A673 (cell line): ENCODE results near the gene TBRG4. TPM values are rescaled to one million over a fixed set of nuclear protein-coding genes. Genes with fewer than 3 reads are reported as not detected.
A peak's percentile ranks its signal among the peaks of the same experiment; 100 is the strongest.

ENCODE experiments used
- BruUV-seq: library from RNA; stranded (reverse); fragments of 400-500 nt; replicated peaks from 2 replicates; lab custom pipeline; 2021; lab: Mats Ljungman, UMichigan
- CTCF ChIA-PET: fragments of 300-600 bp; sonication (Branson Sonifier 250); formaldehyde crosslinking; loops from one replicate; lab custom pipeline; 2022; ENCODE audit warnings: antibody characterized with exemption; lab: Charles Lee
- POLR2A ChIA-PET: fragments of 300-600 bp; sonication (Branson Sonifier 250); formaldehyde crosslinking; loops from one replicate; lab custom pipeline; 2022; ENCODE audit warnings: antibody characterized with exemption; ENCODE audit not compliant: low non-redundant PET; lab: Charles Lee
- DNase-seq: peaks from one replicate; pipeline ENCODE4 v3.0.0-alpha.2; 2015; ENCODE audit warnings: low spot score
- H3K27ac ChIP-seq: fragments of 200-600 bp; sonication (generic); 2 replicates; pipeline ENCODE4 v1.5.1; 2016; ENCODE audit warnings: mixed run types, low read depth, mild to moderate bottlenecking, mixed read lengths, antibody characterized with exemption, low read length; ENCODE audit not compliant: poor library complexity, severe bottlenecking
- H3K27me3 ChIP-seq: fragments of 200-600 bp; sonication (generic); replicated peaks from 2 replicates; pipeline ENCODE4 v1.6.1; 2017; ENCODE audit warnings: mixed run types, low read depth, mild to moderate bottlenecking, mixed read lengths, antibody characterized with exemption, low read length; ENCODE audit not compliant: insufficient read depth, poor library complexity
- H3K36me3 ChIP-seq: fragments of 200-600 bp; sonication (generic); 2 replicates; pipeline ENCODE4 v1.6.1; 2016; ENCODE audit warnings: mixed run types, mild to moderate bottlenecking, mixed read lengths, antibody characterized with exemption, low read length; ENCODE audit not compliant: insufficient read depth, poor library complexity, severe bottlenecking
- H3K4me1 ChIP-seq: fragments of 200-600 bp; sonication (generic); 2 replicates; pipeline ENCODE4 v1.6.1; 2017; ENCODE audit warnings: mixed run types, mild to moderate bottlenecking, mixed read lengths, antibody characterized with exemption, low read length; ENCODE audit not compliant: insufficient read depth, poor library complexity, severe bottlenecking
- H3K4me3 ChIP-seq: fragments of 200-600 bp; sonication (generic); 2 replicates; pipeline ENCODE4 v1.5.1; 2016; ENCODE audit warnings: low read depth, mixed run types, mild to moderate bottlenecking, mixed read lengths, low read length; ENCODE audit not compliant: poor library complexity, severe bottlenecking
- H3K9me3 ChIP-seq: fragments of 200-600 bp; sonication (generic); 2 replicates; pipeline ENCODE4 v1.6.1; 2016; ENCODE audit warnings: mixed run types, low read depth, mild to moderate bottlenecking, mixed read lengths, antibody characterized with exemption, low read length; ENCODE audit not compliant: poor library complexity, severe bottlenecking
- EZH2 ChIP-seq: fragments of 200-600 bp; sonication (generic); IDR thresholded peaks from 2 replicates; pipeline ENCODE4 v1.6.1; 2017; ENCODE audit warnings: borderline replicate concordance, low read depth, mild to moderate bottlenecking, mixed read lengths, antibody characterized with exemption, low read length; ENCODE audit not compliant: poor library complexity, severe bottlenecking
- intact Hi-C: fragments of 100-400 bp; cut with micrococcal nuclease; formaldehyde crosslinking; loops from one replicate; pipeline ENCODE4 v1.10.0; 2022; ENCODE audit not compliant: unreplicated experiment
- total RNA-seq: library from RNA; stranded (reverse); gene quantifications from 2 replicates; pipeline ENCODE4 v1.2.3, GENCODE V29; 2021
- TF ChIP-seq, protein P1 (sequence below): fragments of 300-800, 200-600 bp; sonication (generic); conservative IDR thresholded peaks from 2 replicates; pipeline ENCODE4 v1.5.1; 2017; ENCODE audit warnings: low read depth, mild to moderate bottlenecking, antibody characterized with exemption, low read length, moderate library complexity, mixed read lengths

The TBRG4 gene
- total RNA-seq, 1 experiment from 2014 or later = 136 TPM

DNA sequence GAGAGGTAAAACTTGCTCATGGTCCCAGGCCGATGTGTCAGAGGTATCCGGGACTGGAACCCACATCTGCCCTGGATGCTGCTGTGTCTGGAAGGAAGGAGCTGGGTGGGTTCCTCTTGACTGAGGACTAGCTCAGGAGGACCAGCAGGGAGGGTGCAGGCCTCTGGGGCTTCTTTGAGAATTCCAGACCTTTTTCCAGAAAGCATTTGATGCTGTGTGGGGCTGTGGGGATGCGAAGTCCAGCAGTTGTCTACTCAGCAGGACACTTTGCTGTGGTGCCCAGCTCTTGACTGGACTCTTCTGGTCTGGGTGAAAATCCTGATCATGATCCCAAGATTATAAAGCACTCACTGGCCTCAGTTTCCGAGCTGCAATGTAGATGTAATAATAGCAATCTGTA, 47.8 kb upstream of the TBRG4 start:
- H3K27me3 ChIP-seq = peaks cover 35% of the 10 kb centered on the region
- H3K36me3 ChIP-seq = no peaks in the 10 kb centered on the region
- no peak overlapping the region for H3K27ac ChIP-seq
- intact Hi-C loops = no loop called here
- no peak for DNase-seq
- ChIA-PET POLR2A (no interaction called here), CTCF (no interaction called here)
- TF ChIP-seq EZH2 = no peak
- no peak overlapping the region for H3K4me3 ChIP-seq
- no peaks in the 10 kb centered on the region for H3K9me3 ChIP-seq
- no TSS peak for BruUV-seq
- H3K4me1 ChIP-seq = no peaks in the 10 kb centered on the region

DNA sequence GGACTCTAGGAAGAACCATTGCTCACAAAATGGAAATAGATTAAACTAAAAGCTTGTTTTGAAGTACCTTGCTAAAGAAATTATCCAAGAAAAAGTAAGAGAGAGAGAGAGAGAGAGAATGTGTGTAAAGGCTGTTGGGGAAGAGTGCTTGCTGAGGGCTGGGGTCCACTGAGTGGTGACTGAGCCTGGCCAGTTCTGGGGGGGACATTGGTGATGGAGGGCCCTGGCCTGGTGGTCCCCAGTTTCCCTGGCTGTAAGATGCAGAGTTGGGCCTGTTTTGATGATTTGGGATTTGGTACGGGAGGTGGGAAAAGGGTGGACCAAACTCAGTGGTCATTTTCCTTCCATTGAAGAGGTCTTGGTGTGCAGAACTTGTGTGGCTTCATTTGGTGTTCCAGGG, 47.0 kb upstream of the TBRG4 start:
- H3K36me3 ChIP-seq = no peaks in the 10 kb centered on the region
- TF ChIP-seq EZH2 = no peak
- TF ChIP-seq, protein P1, sequence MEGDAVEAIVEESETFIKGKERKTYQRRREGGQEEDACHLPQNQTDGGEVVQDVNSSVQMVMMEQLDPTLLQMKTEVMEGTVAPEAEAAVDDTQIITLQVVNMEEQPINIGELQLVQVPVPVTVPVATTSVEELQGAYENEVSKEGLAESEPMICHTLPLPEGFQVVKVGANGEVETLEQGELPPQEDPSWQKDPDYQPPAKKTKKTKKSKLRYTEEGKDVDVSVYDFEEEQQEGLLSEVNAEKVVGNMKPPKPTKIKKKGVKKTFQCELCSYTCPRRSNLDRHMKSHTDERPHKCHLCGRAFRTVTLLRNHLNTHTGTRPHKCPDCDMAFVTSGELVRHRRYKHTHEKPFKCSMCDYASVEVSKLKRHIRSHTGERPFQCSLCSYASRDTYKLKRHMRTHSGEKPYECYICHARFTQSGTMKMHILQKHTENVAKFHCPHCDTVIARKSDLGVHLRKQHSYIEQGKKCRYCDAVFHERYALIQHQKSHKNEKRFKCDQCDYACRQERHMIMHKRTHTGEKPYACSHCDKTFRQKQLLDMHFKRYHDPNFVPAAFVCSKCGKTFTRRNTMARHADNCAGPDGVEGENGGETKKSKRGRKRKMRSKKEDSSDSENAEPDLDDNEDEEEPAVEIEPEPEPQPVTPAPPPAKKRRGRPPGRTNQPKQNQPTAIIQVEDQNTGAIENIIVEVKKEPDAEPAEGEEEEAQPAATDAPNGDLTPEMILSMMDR = no peak
- no peak overlapping the region for H3K4me3 ChIP-seq
- BruUV-seq = no TSS peak
- ChIA-PET CTCF (no interaction called here), POLR2A (interaction anchor here (0.6 kb wide), 1 partner anchor 49 kb away, joined by 3 read pairs; no protein-coding TSS in a partner anchor)
- H3K4me1 ChIP-seq = no peaks in the 10 kb centered on the region
- DNase-seq = no peak
- H3K27ac ChIP-seq = no peak overlapping the region
- no peaks in the 10 kb centered on the region for H3K9me3 ChIP-seq
- intact Hi-C loops = no loop called here
- peaks cover 35% of the 10 kb centered on the region for H3K27me3 ChIP-seq

GRCh38 chr7:45157653-45158401, 46.3 kb upstream of the TBRG4 start, which contains the start of gene RAMP3:
Gene RAMP3 (plus strand): TSS chr7:45157791. CDS start chr7:45157829, 38 bp downstream.
- no peaks in the 10 kb centered on the region for H3K9me3 ChIP-seq
- BruUV-seq = no TSS peak
- no peaks in the 10 kb centered on the region for H3K36me3 ChIP-seq
- intact Hi-C loops = no loop called here
- no peak within 1 kb of the TSS for H3K4me3 ChIP-seq
- ChIA-PET POLR2A (interaction anchor here (0.6 kb wide), 1 partner anchor 49 kb away, joined by 3 read pairs; no protein-coding TSS in a partner anchor), CTCF (interaction anchor here (0.6 kb wide), 1 partner anchor 298 kb away, joined by 3 read pairs; no protein-coding TSS in a partner anchor)
- TF ChIP-seq, protein P1 = no peak
- TF ChIP-seq EZH2 = peak; percentile 76
- H3K27me3 ChIP-seq = peaks cover 35% of the 10 kb centered on the region
- no peak within 1 kb of the TSS for H3K27ac ChIP-seq
- no peak for DNase-seq
- no peaks in the 10 kb centered on the region for H3K4me1 ChIP-seq
